GM19467 (cell line): ENCODE measurements around the gene DNAH1.

Experiments
- ATAC-seq: cut with Tn5 transposase; IDR thresholded peaks from one replicate; pipeline ENCODE4 v1.9.1; 2021; ENCODE audit warnings: mild to moderate bottlenecking, moderate library complexity; ENCODE audit not compliant: unreplicated experiment

The DNAH1 gene

DNA sequence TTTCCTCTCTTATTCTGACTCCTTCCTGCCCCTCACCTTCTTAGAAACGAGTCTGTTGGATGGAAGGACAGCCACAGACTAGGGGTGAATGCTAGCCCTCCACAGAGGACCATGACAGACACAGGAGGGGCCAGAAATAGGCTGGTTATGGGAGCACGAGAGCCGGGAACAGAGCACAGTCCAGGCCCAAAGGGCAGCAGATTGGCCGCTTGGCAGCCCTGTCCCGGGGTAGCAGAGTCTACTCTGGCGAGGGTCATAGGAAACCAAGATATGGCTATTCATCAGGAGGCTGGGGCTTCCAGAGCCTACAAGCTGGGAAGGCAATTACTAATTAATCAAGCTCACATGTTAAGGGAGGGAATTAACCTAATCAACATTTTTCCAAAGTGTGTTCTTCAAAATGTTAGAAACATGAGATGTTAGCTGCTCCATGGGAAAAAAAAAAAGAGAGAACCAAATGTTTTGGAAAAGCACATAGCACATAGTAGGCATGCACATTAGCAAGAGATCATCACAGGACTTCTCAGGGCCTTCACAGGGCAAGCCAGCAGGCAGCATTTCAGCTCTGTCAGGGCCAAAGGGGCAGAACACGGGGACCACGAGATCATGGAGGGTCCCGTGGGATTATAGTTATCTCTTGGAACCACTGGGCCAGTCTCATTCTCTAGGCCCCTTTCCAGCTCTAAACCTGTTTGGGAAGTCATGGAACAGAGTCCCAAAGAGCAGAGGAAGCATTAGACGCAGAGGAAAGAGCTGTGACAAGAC lies 115.5 kb downstream of the DNAH1 start:
- ATAC-seq: no peak

DNA sequence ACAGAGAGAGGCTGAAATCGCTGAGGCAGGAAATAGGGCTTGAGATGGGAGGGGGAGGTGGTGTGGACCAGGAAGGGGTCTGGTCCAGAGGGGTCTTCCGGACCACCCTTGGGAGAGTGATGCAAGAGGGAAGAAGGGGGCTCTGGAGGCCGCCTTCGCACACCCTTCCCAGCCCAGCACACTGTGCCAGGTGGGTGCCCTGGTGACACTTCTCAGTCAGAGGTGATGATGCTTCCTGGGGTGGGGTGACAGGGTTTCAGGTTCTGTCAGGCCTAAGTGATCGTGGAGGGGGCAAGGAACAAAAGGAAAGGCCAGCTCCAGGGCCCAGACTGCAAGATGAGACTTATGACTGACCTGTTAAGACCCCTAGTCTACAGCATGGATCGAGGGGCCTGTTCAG lies 116.1 kb downstream of the DNAH1 start:
- no peak for ATAC-seq

DNA sequence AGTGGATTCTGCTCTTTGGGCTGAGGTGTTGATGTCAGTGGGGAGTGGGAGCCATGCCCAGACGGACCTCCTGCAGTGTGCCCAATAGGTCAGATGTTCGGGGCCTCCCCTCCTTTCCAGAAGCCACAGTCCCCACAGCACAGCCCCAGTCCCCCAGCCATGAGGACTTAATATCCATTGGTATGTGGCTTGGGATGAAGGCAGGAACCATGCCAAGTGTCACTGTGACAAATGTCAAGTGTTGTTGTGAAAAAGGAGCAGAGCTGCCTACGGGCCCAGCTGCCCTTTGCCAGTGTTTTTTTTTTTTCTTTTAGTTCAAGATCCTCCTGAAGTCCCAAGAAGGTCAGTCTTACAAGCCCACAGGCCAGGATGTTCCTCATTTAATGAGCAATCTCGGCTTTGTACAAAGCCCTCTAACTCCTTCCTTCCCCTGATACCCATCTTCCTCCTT lies 116.6 kb downstream of the DNAH1 start:
- ATAC-seq: no peak

DNA sequence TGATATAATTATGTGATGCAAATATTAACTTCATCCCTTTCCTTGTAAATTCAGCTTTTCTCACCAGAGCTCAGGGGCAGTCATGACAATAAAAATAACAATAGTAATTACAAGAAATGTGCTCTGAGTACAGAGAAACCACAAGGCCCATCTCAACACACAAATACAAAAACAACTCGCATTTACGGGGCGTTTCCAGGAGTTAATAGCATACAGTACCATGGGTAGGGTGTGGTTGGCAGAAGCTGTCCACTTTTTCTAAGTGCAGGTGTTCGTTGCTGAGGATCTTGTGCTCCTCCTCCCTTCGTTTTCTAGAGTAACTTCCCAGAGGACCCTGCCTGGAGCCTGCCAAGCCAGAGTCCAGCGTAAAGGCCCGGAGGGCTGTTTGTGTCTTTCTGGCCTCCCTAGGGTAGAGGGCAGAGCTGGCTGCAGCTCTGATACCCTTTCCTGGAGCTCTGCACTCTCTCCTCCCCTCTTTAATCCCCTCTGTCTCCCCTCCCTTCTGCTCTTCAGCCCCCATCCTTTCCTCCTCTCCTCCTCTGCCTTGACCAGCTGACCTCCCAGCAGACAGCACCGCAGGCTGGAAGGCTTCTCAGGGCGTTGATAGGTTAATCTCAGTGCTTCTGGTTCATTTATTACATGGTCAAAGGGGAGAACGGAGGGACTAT lies 117.3 kb downstream of the DNAH1 start:
- ATAC-seq: no peak

DNA sequence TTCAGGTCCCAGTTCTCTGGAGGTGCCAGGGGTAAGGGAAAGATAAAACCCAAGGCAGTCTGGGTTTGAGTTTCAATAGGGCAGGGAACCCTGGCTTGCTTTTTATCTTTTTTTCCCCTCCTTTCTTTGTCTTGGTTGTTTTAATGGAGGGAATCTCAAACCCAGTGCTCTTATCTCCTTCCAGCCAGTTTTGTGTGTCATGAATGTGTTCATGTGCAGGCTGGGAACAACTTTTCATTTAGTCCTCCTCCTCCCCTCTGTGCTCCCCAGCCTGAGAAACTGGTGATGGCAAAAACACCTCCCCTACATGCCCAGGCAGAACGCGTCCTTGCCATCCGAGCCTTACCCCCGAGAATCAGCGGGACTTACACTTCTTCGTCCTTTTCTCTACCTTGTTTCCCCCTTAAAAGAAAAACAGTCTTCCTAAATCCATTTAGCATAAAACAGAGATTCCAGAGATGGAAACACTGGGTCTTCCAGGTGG lies 117.9 kb downstream of the DNAH1 start:
- ATAC-seq: no peak

DNA sequence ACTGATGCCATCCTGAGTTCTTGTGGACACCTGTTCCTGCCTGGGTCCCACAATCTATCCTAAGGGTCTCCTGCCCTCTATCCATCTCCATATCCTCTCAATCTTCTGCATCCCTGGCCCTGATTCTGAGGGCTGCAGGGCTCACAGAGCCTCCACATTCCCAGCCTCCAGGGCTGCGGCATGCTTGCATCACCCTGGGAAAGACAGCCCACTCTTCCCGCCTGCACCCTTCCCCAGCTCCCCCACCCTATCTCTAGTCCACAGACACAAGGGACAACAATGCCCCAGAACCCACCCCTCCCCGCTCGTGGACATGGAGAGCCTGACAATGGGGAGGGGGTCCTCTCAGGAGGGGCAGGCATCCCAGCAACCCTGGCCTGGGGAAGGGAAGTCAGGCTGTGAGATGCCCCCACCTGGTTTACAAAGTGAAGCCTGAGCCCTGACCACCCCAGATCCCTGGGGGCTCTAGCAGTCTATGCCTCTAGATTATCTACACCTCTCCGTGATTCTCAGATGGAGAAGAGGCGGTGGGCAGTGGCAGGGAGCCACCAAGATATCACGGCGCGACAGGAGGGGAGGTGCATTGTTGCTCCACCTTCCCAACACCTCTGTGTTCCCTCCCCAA lies 118.5 kb downstream of the DNAH1 start:
- ATAC-seq: no peak

DNA sequence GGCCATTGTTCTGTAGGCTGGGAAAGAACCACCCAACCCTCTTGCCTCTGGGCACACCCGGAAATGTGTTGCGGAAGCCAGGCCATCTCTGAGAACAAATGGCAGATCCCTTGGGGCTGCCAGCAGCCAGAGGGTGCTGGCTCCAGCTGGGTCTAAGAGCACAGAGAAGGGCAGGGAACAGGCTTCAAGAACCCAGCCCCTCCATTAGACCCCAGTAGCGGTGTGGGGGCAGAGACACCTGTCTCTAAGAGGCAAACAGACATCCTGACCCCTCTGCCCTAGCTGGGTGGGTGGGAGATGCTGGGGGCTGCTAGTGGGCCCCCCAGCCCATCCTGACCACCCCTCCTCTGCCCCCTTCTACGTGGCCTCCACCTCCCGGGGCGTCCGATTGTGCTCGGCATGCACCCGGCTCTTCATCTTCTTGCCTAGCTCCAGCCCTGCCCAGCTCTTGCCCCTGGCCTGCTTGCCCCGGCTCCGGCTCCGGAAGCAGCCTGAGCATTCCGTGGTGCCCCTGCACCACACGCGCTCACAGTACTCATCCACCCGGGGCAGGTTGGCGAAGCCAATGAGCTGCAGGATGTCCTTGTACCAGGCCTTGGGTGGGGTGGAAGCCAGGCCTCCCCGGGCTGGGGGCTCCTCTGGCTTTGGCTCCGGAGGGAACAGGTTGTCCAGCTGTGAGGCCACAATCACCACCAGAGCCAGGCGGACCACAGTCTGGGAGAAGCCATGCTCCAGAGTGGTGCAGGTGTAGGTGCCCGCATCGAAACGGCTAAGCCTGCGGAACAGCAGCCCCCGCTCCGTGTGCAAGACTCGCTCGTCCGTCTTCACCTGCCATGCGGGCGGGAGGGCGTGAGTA lies 119.4 kb downstream of the DNAH1 start:
- ATAC-seq: no peak

DNA sequence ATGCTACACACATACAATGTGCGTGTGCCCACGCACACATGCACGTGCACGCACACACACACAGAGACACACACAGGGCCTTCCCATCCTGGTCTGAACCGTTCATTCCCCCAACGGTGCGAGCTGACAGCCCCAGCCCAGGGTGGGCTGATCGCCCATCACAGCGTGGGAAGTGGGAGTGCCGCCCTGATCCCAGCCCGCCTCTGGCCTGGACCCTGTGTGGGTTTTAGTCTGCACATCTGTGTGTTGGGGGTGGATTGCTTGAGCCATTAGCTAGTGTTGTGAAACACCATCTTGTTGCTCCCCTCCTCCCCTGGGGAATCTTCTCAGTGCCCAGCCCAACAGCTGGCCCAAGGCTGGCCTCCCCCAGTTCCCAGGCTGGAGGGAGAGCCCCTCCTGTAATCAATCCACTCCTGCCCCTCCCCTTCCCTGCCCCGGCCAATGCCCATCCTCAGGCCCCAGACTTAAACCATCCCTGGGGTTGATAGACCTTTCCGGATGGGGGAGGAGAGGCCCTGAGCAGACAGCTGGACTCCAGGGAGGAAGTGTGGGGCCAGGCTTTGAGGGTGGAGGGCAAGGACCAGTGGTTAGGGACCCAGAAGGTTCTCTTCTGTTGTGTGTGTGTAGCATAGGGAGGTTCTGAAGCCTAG lies 120.5 kb downstream of the DNAH1 start:
- no peak for ATAC-seq

DNA sequence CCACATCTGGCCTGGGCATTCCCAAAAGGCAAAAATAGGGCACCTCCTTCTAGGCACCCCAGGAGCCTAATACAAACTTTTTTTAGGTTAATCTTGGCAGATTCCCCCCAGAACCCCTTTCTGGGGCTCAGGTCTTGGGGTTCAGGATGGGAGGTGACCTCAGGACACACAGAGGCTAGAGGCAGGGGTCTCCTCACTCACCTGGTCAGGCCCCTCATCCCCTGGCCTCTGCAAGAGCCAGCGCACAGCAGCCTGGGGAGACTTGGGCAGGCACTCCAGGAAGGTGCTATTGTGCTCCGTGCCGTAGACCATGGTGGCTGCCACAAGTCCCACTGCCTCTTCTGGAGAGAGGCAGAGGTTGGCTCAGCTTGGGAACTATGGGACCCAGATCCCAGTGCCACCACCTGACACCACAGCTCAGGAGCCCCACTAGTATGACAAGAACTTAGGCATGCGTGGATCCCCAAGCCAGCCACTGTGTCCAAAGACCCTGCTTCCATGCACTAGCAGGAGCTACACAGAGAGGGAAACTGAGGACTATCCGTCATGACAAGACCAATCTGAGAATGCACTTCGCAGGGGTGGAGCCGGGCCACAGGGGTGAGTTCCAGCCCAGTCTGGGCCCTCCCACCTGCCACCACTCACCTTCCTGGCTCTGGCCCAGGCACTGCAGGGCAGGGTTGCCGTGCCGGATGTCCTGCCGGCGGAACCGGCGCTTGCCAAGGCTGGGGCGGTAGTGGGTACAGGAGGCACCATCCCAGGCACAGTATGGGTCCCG lies 121.4 kb downstream of the DNAH1 start:
- ATAC-seq: no peak

DNA sequence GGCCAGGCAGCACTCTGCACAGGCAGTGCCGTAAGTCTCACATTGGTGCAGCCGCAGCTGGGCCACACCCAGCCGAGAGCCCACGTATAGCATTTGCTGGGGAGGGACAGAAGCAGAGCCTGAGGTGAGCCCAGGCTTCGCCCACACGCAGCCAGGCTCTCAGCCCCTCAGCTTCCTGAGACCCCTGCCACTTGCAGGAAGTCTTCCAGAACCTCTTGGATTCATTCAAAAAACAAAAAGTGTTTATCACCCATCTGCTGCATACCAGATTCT lies 121.9 kb downstream of the DNAH1 start:
- ATAC-seq: no peak

DNA sequence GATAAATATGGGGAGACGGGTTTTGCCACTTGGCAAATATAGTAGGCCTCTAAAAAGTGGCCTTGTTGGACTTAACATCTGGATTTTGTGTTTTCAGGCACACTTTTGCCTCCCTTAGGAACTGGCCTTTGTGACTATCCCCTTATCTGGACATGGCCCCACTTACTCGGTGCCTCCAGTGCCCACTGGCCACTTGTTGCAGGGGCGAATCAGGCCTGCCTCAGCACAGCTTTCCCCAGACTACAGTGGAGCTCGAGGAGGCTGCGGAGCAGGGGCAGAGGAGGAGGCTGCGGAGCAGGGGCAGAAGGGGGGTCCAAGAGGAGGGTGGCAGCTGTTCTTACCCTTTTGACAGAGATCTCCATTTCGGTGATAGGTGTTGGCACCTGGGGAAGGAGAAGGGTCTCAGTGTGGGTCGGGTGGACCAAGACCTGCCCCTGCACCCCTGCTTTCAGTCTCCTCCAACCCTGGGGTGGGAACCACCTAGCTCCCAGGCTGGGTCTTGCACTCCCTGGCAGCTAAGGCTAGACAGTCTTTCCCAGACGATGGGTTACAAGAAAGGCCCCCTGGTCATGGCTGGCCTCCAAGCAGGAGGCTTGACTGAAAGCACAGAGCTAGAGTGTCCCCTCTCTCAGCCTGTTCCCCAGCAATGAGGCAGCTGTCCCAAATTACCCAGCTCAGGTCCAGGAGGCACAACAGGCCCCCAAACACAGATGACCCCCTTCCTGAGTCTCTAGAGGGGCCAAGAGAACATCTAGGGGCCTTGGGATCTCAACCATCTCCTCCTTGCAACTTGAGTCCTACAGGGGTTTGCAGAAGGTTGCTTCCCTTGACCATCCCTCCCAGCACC lies 122.7 kb downstream of the DNAH1 start:
- no peak for ATAC-seq

DNA sequence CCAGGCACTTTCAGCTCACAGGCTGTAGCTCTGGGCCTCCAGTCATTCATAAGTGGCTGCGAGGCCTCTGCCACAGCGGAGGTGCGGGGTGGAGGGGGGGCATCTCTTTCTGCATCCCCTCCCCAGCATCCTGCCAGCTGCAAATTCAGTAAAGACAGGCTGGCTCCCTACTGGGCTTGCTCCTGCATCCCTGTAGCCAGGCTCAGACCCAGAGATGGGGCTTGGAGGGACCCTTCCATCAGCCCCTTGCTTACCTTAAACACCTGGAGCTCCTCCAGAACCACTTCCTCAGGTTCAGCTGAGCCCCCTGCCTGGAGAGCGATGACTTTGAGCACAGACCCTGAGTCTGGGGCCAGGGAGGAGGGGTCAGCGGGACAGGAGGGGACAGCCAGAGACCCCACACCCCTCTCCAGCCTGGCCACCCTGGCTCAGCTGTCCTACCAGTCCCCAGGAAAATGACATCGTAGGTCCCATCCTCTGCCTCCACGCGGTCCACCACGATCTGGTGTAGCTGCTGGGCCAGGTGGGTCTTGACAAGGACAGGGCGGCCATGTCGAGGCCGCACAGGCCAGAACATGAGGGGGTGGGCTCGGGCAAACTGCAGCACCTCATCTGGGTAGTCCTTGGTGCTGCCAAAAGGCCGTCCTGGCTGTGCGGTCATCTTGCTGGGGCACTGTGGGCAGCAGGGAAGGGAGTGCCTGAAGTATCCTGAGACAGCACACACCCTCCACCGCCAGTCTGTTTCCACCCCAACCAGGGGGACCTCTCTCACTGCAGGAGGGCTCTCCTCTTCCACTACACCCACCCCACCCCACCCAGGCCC lies 123.5 kb downstream of the DNAH1 start:
- no peak for ATAC-seq

DNA sequence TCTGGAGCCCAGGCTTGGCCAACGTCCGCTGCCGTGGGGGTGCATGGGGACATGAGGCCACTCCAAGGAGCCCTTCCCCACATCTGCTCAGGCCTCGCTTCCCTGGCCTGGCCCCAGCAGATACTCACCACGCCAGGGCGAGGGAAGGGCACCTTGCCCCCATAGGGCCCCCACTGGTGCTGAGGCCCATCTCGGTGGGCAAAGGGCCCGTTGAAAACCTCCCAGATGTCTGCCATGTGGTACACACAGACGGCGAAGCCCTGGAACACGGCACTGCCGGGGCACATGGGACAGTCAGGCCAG lies 124.1 kb downstream of the DNAH1 start:
- ATAC-seq: no peak

DNA sequence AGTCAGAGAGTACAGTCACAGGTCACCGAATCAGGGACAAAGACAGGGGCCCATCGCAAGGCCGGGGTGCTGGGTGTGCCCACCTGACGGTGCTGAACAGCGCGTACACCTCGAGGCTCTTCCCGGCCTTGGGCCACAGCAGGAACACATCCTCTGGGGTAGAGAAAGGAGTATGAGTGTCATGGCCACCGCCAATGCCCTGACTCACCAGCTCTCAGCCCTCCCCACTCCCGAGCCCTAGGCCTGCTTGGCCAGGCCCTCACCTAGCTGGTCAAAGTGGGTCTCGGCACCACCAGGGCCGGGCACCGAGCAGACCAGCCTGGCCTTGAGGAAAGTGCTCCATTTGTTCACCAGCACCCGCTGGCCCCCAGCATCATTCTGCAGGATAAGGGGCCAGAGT lies 124.6 kb downstream of the DNAH1 start:
- no peak for ATAC-seq

DNA sequence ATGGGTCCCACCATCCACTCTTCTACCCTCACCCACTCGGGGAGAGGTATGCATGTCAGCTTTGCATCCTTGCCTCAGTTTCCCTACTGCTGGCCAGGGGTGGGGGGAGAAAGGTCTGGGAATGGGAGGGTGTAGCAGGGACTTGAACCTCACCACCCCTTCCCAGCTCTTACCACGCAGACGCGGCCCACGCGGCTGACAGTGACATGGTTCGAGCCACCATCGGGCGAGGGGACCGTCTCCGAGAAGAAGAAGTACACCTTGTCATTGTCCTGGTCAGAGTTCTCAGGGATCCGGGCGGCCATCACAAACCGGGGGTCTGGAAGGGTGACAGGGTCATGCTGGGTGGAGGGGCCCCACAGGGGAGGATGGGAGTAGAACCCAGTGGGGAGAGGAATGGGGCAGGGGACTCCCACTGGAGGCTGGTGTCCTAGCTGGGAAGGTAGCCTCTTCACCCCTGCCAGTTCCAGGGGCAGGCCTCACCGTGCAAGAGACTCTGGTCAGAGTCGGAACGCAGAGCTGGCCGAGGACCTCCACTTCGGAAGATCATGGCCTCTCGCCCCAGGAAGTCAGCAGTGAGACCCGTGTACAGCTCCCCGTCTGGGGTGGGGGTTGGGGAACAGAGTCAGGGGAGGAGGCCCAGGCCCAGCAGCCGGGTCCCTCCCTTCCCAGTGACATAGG lies 125.1 kb downstream of the DNAH1 start:
- no peak for ATAC-seq

DNA sequence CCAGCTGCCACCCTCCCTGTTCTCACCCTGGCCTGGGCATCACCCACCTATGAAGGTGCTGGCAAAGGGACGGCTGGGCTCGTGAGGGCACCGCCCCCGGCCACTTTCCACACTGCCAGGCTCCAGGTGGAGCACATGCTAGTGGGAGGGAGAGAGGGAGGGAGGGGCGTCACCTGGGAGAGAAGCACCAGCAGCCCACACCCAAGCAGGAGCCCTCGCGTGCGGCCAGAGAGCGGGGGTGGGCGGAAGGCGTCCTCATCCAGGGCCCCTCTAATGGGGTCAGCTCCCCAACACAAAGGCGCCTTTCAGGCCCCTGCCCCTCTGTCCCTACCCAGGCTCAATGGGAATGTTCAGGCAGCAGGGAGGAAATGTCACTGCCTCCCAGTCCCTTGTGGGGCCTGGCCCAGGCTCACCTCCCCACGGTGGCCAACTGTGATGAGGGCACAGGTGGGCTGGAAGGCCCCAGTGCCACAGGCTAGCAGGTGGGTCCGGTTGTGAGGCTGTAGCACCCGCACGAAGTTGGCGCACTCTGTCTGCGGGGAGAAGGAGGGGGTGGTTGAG lies 125.7 kb downstream of the DNAH1 start:
- ATAC-seq: no peak

DNA sequence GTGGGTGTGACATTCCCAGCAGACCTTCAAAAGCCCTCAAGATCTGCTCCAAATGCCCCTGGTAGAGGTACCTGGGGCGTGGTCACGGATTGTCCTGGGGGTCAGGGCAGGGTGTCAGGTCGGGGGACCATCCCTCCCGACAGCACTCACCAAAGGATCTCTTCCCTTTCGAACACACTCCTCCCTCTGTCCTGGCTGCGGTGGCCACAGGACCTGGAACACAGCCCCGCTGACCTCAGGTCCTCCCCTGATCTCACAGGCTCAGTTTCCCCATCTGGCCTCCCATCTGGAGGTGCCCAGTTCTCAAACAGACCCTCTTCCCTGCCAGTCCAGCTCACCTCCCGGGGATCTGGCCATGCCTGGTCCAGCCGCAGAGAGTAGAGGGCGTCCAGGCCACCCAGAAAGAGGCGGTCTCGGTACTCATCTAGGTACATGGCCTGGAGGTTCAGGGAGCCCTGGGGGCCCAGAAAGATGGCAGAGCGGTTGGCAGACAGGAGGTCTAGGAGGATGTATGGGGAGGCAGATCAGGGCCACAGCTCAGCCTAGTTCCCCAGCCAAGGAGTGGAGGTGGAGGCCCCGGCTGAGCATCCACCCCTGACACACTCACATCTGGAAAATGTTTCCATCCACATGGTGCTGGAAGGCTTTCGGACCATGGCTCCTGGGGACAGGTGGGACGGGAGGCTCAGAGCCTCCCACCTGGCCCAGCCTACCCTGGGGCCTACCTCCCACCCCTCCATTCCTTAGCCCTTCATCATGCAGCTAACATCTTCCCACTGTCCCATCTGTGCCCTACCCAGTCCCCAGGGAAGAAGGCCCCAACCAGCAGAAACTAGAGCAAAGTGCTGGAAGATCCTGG lies 126.5 kb downstream of the DNAH1 start:
- ATAC-seq: no peak
